Ecto neural progenitor cell (in vitro differentiated cells): ENCODE data around the gene BCL2.
A peak's percentile ranks its signal among the peaks of the same experiment; 100 is the strongest.

Experiments
- DNase-seq: peaks from one replicate; pipeline ENCODE4 v3.0.0-alpha.2; 2018; ENCODE audit warnings: low spot score

The BCL2 gene

DNA sequence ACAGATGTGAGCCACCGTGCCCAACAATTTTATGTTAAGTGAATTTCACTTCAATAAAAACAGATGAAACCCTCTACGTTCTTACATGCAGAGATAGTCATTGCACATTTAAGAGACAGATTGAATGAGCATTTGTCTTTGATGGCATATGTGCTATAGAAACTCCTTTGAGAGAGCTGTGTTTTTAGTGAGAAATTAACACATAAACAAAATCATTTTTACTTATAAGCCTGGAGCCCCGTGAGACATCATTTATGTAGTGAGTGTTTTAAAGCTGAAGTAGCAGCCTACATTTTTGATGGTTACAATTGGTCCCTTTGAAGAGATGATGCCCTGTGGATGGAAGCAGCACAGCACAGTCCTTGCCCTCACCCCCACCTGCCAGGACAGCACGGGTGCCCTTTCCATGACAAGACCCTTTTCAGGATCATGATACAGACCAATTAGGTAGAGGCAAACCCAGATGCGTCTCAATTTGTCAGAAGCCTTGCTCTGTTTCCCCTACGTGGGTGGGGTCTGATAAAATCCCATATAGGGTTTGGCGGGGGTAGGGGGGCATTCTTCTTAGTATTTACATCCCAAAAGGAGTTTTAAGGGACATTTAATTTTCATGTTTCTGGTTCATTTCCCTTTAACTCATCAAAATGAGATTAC, 237.1 kb downstream of the BCL2 start:
- DNase-seq, result no peak

DNA sequence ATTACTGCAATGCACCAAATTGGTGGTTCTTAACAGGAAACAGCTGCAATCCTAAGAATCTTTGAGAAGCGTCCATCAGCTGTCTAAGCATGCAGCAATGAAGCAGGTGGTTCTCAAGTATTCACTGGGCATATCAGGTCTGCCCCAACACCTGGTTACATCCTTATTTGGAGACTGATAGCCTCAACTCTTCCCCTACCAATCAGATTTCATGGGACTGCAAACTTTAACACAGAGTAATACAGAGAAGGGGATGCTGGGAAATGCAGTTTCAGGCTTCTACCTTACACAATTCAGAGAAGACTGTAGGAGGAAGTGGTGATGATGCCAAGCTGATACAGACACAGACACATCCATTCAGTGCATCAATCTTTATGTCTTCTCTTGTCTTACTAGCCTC, 240.5 kb downstream of the BCL2 start:
- DNase-seq, result no peak

DNA sequence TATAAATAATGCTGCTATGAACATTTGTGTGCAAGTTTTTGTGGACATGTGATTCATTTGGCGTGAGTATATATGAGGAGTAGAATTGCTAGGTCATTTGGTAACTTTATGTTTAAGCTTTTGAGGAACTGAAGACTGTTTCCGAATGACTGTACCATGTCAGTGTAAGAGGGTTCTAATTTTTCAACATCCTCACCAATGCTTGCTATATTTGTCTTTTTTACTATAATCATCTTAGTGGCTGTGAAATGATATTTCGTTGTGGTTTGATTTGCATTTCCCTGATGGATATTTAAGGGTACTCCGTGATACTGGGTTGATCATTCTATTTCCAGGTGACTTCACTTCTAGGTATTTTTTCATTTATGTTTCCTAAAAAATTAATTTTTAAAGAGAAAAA, 241.1 kb downstream of the BCL2 start:
- DNase-seq, result no peak

DNA sequence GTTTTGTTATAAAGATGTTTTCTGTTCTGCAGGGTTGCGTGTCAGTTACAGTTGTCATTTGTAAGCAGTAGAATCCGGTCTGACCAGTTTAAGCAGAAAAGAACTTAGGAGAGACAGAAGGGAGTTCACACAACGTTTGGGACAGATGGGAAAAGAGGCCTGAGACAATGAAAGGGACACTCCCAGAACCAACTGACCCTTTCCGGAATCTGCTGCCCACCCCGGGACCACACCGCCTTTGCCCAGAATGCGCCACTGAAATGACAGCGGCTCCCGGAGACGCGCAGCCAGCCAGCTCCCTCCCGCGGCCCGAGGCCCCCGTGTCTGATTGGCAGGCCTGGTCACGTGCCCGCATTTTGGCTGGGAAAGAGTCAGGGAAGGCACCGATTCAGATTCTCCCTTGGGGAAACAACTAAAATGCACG, 244.6 kb downstream of the BCL2 start:
- peak; percentile 88 for DNase-seq

DNA sequence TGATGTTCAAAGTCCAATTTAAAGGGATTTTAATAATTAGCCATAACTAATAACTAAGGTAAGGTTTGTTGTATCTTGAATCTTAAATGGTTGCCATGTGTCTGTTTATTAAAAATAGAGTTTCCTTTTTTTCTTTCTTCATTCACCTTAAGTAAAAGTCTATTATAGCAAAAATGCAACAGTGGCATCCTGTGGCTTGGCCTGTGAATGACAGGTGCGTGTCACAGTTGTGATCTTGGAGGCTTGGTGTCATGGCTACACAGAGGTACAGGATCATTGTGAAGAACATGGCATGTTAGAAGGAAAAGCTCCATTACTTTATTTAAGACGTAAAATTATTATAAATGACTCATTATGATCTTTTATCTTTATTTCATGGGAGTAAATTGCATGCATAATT, 246.1 kb downstream of the BCL2 start:
- DNase-seq, result no peak
